Measurements from ENCODE around the gene PELI2.

The PELI2 gene

DNA sequence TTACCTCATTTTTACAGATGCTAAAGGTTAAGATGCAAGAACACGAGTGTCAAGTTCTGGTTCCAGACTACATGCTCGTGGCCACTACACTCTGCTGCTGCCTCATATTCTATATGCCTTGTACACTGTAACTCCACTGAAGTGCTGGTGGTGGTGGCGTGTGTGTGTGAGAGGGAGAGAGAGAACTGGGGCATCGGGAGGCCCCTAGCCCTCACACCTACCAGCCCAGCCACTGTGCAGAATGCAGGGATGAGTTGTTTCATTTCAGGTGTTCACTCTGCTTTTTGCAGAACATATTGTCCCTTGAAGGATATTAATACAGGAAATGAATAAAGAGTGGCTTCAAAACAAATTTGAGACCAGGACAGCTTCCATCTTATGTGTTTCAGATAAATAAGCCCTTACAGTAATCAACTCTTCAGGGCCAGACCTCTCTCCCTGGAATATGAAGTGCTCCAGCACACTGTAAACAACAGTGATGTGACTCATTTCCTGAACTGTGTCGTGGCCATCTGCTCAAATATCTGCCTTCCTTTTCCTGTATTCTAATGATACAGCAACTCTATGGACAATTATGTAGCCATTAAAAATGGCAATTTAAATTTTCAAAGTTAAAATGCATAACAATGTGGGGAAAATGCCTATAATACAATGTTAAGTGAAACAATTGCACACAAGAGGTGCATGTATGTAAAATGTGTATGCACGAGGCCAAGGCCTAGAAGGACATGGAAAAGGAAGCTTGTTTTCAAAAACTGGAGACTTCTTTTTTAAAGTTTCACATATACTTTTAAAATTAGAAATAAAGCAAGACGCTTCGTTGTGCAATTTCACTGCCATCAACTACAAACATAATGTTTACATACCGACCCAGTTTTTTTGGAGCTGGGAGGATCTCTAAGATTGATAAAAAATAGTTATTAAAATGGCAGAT is 215.4 kb downstream of the PELI2 start:
- in situ Hi-C loops (cut with MboI; ENCODE audit: low sequenced_read_pairs), result no loop called here

- in situ Hi-C loops (cut with MboI; ENCODE audit: low sequenced_read_pairs), result no loop called here
Observed at GRCh38 chr14:56334458-56334857, 216.2 kb downstream of the PELI2 start.

- in situ Hi-C loops (cut with MboI; ENCODE audit: low sequenced_read_pairs), result no loop called here
Observed at GRCh38 chr14:56338674-56339073, 220.5 kb downstream of the PELI2 start.

DNA sequence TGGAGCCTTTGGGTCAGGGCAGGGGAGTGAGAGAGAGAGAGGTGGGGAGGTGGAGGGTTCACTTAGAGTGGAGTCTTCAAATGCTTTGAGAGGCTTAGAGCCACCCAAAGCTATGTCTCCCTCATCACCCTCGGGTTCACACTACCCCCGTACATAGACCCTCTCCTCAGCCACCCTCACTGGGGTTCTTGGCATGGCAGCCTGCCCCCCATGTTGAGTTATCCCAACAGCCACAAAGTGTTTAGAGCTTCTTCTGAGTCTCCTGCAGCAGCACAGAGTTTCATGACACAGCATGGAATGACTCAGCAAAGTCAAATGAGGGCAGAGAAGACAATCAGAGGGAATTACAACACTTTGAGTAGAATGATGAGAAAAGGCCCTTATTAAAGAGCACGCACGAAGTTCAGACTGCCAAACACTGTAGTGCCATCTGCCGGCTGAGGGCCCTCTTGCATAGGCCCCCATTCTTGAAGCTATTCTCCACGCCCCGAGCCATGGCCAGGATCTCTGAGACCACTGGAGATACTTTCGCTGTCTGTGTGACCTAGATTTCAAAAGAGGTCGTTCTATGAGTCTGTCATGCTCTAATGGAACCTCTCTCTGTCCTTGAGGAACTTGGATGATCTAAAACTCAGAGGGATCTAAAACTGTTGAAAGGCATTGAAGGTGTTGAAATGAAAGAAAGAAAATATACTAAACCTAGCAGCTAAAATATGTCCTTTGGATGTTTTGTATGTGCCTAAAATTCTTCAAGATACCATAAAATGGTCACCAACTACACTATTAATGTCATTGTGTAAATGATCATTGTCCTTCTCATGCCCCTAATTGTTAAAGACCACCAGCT is 221.9 kb downstream of the PELI2 start:
- in situ Hi-C loops (cut with MboI; ENCODE audit: low sequenced_read_pairs), result no loop called here

DNA sequence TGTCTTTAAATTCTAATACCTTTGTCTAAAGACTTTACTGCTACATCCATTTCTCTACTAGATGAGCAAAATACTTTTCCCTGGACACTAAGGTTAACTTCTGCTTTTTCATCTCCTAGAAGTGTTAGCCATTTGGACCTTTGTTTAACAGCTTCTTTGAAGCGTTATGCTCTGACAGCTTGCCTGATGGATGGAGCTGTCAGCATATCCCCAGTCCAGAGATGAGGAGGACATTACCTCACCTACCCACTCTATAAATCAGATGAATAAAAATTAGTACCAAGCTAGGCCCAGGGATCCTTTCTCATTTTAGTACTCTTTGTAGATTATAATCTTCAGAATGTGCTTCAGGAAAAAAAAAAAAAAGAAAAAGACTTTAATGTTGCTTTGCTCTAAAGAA is 222.7 kb downstream of the PELI2 start:
- in situ Hi-C loops (cut with MboI; ENCODE audit: low sequenced_read_pairs), result no loop called here

DNA sequence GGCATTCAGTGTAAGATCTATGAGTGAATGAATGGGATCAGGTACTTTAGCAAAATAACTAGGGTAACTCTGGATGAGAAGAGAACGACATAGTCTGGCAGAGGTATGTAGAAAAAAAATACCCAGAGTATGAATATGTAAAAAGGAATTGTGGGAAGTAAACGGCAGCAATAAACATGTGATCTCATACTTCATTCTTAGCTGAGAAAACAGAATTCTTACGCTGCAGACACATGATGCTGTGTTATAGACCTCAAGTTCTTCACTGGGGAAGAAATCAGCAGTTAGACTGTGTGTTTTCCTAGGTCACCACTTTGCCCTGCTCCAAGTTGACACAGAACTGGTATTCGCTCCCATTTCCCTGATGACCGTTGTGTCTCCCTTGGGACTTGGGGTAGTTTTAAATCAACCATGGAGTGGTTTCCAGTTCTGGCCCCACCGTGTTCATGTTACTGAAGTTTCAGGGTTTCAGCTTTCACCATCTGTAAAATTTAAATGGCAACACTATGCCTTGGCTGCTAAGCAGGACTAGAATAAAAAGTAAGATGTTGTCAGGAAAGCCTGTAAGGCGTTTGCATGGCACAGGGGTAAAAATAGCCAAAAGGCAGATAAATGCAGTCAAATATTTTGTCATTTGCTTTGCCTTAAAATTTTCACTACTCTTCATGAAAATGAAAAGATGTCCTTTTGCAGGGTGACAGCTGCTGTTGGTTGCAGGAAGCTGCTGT is 223.7 kb downstream of the PELI2 start:
- in situ Hi-C loops (cut with MboI; ENCODE audit: low sequenced_read_pairs), result no loop called here

GRCh38 chr14:56342494-56342942 is 224.3 kb downstream of the PELI2 start:
- in situ Hi-C loops (cut with MboI; ENCODE audit: low sequenced_read_pairs), result no loop called here

- in situ Hi-C loops (cut with MboI; ENCODE audit: low sequenced_read_pairs), result no loop called here
Observed at GRCh38 chr14:56349960-56350359, 231.7 kb downstream of the PELI2 start.
